Uterus (tissue), 4 donors: ENCODE measurements around the gene NDUFS6. TPM values are rescaled to one million over a fixed set of nuclear protein-coding genes. Genes with fewer than 3 reads are reported as not detected.

ENCODE experiments used
- DNase-seq, 2 donors: peaks; one replicate each; pipeline ENCODE4 v3.0.0-alpha.2; 2019 to 2020
- H3K27ac ChIP-seq, 2 donors: fragments of 200-600 bp; sonication (generic); 1 replicate in 1 of 2; 2 replicates in 1 of 2; pipeline ENCODE4 v1.5.1; 2016 to 2018
- H3K27me3 ChIP-seq, 2 donors: fragments of 200-600 bp; sonication (generic); one replicate each; pipeline ENCODE4 v1.5.1; 2018 to 2019; ENCODE audit warnings: control low read depth in 1 of 2
- H3K36me3 ChIP-seq, 2 donors: fragments of 200-600 bp; sonication (generic); one replicate each; pipeline ENCODE4 v1.5.1; 2019; ENCODE audit warnings: control low read depth in 1 of 2
- H3K4me1 ChIP-seq, 2 donors: fragments of 200-600 bp; sonication (generic); one replicate each; pipeline ENCODE4 v1.5.1; 2018 to 2019; ENCODE audit warnings: control low read depth in 1 of 2
- H3K4me3 ChIP-seq, 2 donors: fragments of 200-600 bp; sonication (generic); 1 replicate in 1 of 2; 2 replicates in 1 of 2; pipeline ENCODE4 v1.5.1; 2018 to 2019; ENCODE audit warnings: mild to moderate bottlenecking in 1 of 2
- H3K9me3 ChIP-seq, 2 donors: fragments of 200-600 bp; sonication (generic); one replicate each; pipeline ENCODE4 v1.5.1; 2019; ENCODE audit warnings: control low read depth in 1 of 2
- CTCF ChIP-seq, 4 experiments: fragments of 200-600 bp in 2 of 4; fragments of 450-650 bp in 2 of 4; sonication (generic) in 2 of 4; IDR thresholded peaks; one replicate each; pipeline ENCODE4 v1.5.1; 2016 to 2019; ENCODE audit warnings: antibody characterized with exemption in 4 of 4, mild to moderate bottlenecking in 2 of 4, moderate library complexity in 1 of 4
- POLR2A ChIP-seq, 2 donors: fragments of 450-650 bp; IDR thresholded peaks; one replicate each; pipeline ENCODE4 v1.6.1; 2016; ENCODE audit warnings: antibody characterized with exemption in 2 of 2, mild to moderate bottlenecking in 1 of 2, moderate library complexity in 1 of 2
- intact Hi-C: fragments of 100-400 bp; cut with DNase I; formaldehyde crosslinking; loops from one replicate; pipeline ENCODE4 v1.15.1; 2023; ENCODE audit warnings: low total_unique reads
- total RNA-seq, 4 donors: library from RNA; depleted of rRNA in 3 of 4; stranded (reverse); fragments of >200 nt in 3 of 4; gene quantifications; one replicate each; pipeline versions ENCODE4 v1.1.0 to v1.2.4, GENCODE V29; 2014 to 2023
- donor health status: DM: yes; HTN: yes; CAD: no.

Gene NDUFS6
- total RNA-seq, 4 donors from 2014 or later, result 8.5 to 17.9 (median 14.6) TPM

GRCh38 chr5:1780614-1780930 lies 20.6 kb upstream of the NDUFS6 start:
- Histone ChIP-seq H3K9me3 (no peaks in the 10 kb centered on the region), H3K4me3 (no peak overlapping the region), H3K27ac (no peak overlapping the region), H3K36me3 (no peaks in the 10 kb centered on the region), H3K4me1 (no peaks in the 10 kb centered on the region), H3K27me3 (no peaks in the 10 kb centered on the region)
- DNase-seq, result no peak
- intact Hi-C loops, result no loop called here
- TF ChIP-seq CTCF (IDR thresholded peaks at IDR 0.05) (no peak), POLR2A (IDR thresholded peaks at IDR 0.05) (no peak)

GRCh38 chr5:1781107-1781506 lies 20.1 kb upstream of the NDUFS6 start:
- Histone ChIP-seq H3K27ac (no peak overlapping the region), H3K4me3 (no peak overlapping the region), H3K4me1 (no peaks in the 10 kb centered on the region), H3K27me3 (no peaks in the 10 kb centered on the region), H3K9me3 (no peaks in the 10 kb centered on the region), H3K36me3 (no peaks in the 10 kb centered on the region)
- DNase-seq, result no peak
- TF ChIP-seq POLR2A (IDR thresholded peaks at IDR 0.05) (no peak), CTCF (IDR thresholded peaks at IDR 0.05) (no peak)
- intact Hi-C loops, result no loop called here

GRCh38 chr5:1781726-1782384 lies 19.4 kb upstream of the NDUFS6 start:
- no peaks in the 10 kb centered on the region for H3K27me3 ChIP-seq

GRCh38 chr5:1782385-1783215 lies 18.6 kb upstream of the NDUFS6 start:
- no peaks in the 10 kb centered on the region for H3K27me3 ChIP-seq
- no peaks in the 10 kb centered on the region for H3K4me1 ChIP-seq
- no peak for DNase-seq
- no peak overlapping the region for H3K27ac ChIP-seq
- TF ChIP-seq CTCF (IDR thresholded peaks at IDR 0.05) (no peak), POLR2A (IDR thresholded peaks at IDR 0.05) (no peak)
- no peak overlapping the region for H3K4me3 ChIP-seq
- intact Hi-C loops, result no loop called here
- H3K36me3 ChIP-seq, result no peaks in the 10 kb centered on the region
- no peaks in the 10 kb centered on the region for H3K9me3 ChIP-seq

More at GRCh38 chr5:1781726-1782384, 19.4 kb upstream of the NDUFS6 start:
- no peaks in the 10 kb centered on the region for H3K36me3 ChIP-seq
- TF ChIP-seq POLR2A (IDR thresholded peaks at IDR 0.05) (no peak), CTCF (IDR thresholded peaks at IDR 0.05) (no peak)
- no peaks in the 10 kb centered on the region for H3K4me1 ChIP-seq
- intact Hi-C loops, result no loop called here
- H3K4me3 ChIP-seq, result no peak overlapping the region
- no peaks in the 10 kb centered on the region for H3K9me3 ChIP-seq
- no peak for DNase-seq
- no peak overlapping the region for H3K27ac ChIP-seq

- no peak overlapping the region for H3K27ac ChIP-seq
- DNase-seq, result no peak
- H3K27me3 ChIP-seq, result no peaks in the 10 kb centered on the region
- no peaks in the 10 kb centered on the region for H3K9me3 ChIP-seq
- TF ChIP-seq POLR2A (IDR thresholded peaks at IDR 0.05) (no peak), CTCF (IDR thresholded peaks at IDR 0.05) (no peak)
- no peaks in the 10 kb centered on the region for H3K4me1 ChIP-seq
- H3K4me3 ChIP-seq, result no peak overlapping the region
- intact Hi-C loops, result no loop called here
- no peaks in the 10 kb centered on the region for H3K36me3 ChIP-seq
Measured at GRCh38 chr5:1783216-1783554, 18.0 kb upstream of the NDUFS6 start.
